Neural cell (in vitro differentiated cells): ENCODE results near the gene IPO13.

Source experiments
- EP300 ChIP-seq: fragments of 450-650 bp; conservative IDR thresholded peaks from 2 replicates; pipeline ENCODE4 v1.6.1; 2014; ENCODE audit warnings: antibody characterized with exemption, mild to moderate bottlenecking, moderate library complexity; ENCODE audit not compliant: poor library complexity, severe bottlenecking
- MXI1 ChIP-seq: fragments of 450-650 bp; conservative IDR thresholded peaks from 2 replicates; pipeline ENCODE4 v1.6.1; 2014; ENCODE audit warnings: antibody characterized with exemption, mild to moderate bottlenecking; ENCODE audit not compliant: poor library complexity, severe bottlenecking
- REST ChIP-seq: IDR thresholded peaks from 2 replicates; pipeline ENCODE4 v1.6.1; 2012; ENCODE audit warnings: borderline replicate concordance
- SMC3 ChIP-seq: fragments of 450-650 bp; conservative IDR thresholded peaks from 2 replicates; pipeline ENCODE4 v1.6.1; 2014; ENCODE audit warnings: antibody characterized with exemption, mild to moderate bottlenecking, moderate library complexity; ENCODE audit not compliant: poor library complexity
- TF ChIP-seq, protein P1 (sequence below): fragments of 450-650 bp; IDR thresholded peaks from 2 replicates; pipeline ENCODE4 v1.5.1; 2014; ENCODE audit warnings: antibody characterized with exemption, mild to moderate bottlenecking, moderate library complexity; ENCODE audit not compliant: poor library complexity, severe bottlenecking

DNA sequence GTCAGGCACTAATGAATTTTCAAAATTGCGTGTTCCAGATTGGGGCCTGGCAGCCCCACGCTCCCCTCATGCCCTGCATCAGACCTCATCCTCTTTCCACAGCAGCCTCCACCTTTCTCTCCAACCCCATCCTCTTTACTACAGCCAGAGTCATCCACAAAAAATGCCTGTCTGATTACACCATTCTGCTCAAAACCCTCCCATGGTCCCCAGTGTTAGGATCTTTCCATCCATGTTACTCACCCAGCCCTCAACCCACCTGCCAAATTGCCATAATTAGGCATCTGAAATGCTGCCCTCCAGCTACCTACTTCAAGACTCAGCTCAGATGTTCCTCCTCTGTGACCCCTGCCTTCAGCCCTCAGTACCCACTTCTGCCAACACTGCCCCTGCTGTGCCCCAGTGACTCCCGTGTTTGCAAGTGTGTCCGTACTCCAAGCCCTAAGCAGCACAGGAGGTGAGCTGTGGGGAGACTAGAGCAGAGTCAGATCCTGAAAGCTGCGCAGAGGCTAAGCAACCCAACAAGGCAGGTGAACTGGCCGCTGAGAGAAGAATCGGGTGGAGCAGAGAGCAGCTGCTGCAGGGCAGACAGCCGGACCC lies 13.9 kb upstream of the IPO13 start:
- TF ChIP-seq SMC3 (no peak), REST (no peak), MXI1 (no peak), EP300 (no peak)
- TF ChIP-seq, protein P1, sequence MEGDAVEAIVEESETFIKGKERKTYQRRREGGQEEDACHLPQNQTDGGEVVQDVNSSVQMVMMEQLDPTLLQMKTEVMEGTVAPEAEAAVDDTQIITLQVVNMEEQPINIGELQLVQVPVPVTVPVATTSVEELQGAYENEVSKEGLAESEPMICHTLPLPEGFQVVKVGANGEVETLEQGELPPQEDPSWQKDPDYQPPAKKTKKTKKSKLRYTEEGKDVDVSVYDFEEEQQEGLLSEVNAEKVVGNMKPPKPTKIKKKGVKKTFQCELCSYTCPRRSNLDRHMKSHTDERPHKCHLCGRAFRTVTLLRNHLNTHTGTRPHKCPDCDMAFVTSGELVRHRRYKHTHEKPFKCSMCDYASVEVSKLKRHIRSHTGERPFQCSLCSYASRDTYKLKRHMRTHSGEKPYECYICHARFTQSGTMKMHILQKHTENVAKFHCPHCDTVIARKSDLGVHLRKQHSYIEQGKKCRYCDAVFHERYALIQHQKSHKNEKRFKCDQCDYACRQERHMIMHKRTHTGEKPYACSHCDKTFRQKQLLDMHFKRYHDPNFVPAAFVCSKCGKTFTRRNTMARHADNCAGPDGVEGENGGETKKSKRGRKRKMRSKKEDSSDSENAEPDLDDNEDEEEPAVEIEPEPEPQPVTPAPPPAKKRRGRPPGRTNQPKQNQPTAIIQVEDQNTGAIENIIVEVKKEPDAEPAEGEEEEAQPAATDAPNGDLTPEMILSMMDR, result no peak
